Osteocyte (in vitro differentiated cells): ENCODE results near the gene SPATA21. TPM values are rescaled to one million over a fixed set of nuclear protein-coding genes. Genes with fewer than 3 reads are reported as not detected.

ENCODE experiments used
- DNase-seq: peaks from one replicate; pipeline ENCODE4 v3.0.0; 2021; ENCODE audit warnings: mixed read lengths; ENCODE audit not compliant: unreplicated experiment; ENCODE audit errors: extremely low spot score
- H3K27ac Mint-ChIP-seq: one replicate; pipeline ENCODE4 v1.8.0; 2021; ENCODE audit warnings: mild to moderate bottlenecking, mixed read lengths; ENCODE audit not compliant: unreplicated experiment
- H3K27me3 Mint-ChIP-seq: one replicate; pipeline ENCODE4 v1.8.0; 2021; ENCODE audit warnings: mixed read lengths; ENCODE audit not compliant: unreplicated experiment
- H3K36me3 Mint-ChIP-seq: one replicate; pipeline ENCODE4 v1.8.0; 2021; ENCODE audit warnings: mixed read lengths; ENCODE audit not compliant: unreplicated experiment
- H3K4me1 Mint-ChIP-seq: one replicate; pipeline ENCODE4 v1.8.0; 2021; ENCODE audit warnings: mixed read lengths; ENCODE audit not compliant: unreplicated experiment
- H3K4me3 Mint-ChIP-seq: one replicate; pipeline ENCODE4 v1.8.0; 2021; ENCODE audit warnings: mild to moderate bottlenecking, moderate library complexity, mixed read lengths; ENCODE audit not compliant: unreplicated experiment
- H3K9me3 Mint-ChIP-seq: one replicate; pipeline ENCODE4 v1.8.0; 2021; ENCODE audit warnings: mixed read lengths; ENCODE audit not compliant: unreplicated experiment
- CTCF ChIP-seq: fragments of 200-600 bp; sonication (generic); IDR thresholded peaks from 2 replicates; pipeline ENCODE4 v1.5.0; 2021; ENCODE audit warnings: antibody characterized with exemption, mild to moderate bottlenecking, moderate library complexity
- total RNA-seq: library from RNA; stranded (reverse); gene quantifications from 2 replicates; pipeline ENCODE4 v1.2.1, GENCODE V29; 2021

Gene SPATA21
- total RNA-seq, 1 donor from 2014 or later, result not detected

- Mint-ChIP-seq H3K36me3 (no peaks in the 10 kb centered on the region), H3K27me3 (peaks cover 2% of the 10 kb centered on the region), H3K4me3 (no peak overlapping the region), H3K27ac (no peak overlapping the region), H3K4me1 (peaks cover 3% of the 10 kb centered on the region), H3K9me3 (no peaks in the 10 kb centered on the region)
- no peak for TF ChIP-seq CTCF
- no peak for DNase-seq
Observed at GRCh38 chr1:16434501-16434900, 2.7 kb downstream of the SPATA21 start.

- H3K9me3 Mint-ChIP-seq, result no peaks in the 10 kb centered on the region
- no peak overlapping the region for H3K27ac Mint-ChIP-seq
- peaks cover 2% of the 10 kb centered on the region for H3K27me3 Mint-ChIP-seq
- no peak for DNase-seq
- H3K4me1 Mint-ChIP-seq, result peaks cover 3% of the 10 kb centered on the region
- H3K4me3 Mint-ChIP-seq, result no peak overlapping the region
- TF ChIP-seq CTCF, result no peak
- no peaks in the 10 kb centered on the region for H3K36me3 Mint-ChIP-seq
Observed at GRCh38 chr1:16434007-16434406, 3.2 kb downstream of the SPATA21 start.

- DNase-seq, result no peak
Observed at GRCh38 chr1:16433030-16433429, 4.2 kb downstream of the SPATA21 start.

GRCh38 chr1:16430606-16431005 is 6.6 kb downstream of the SPATA21 start:
- no peak for TF ChIP-seq CTCF
- Mint-ChIP-seq H3K36me3 (no peaks in the 10 kb centered on the region), H3K4me1 (peaks cover 3% of the 10 kb centered on the region), H3K27ac (no peak overlapping the region), H3K27me3 (peaks cover 2% of the 10 kb centered on the region), H3K4me3 (no peak overlapping the region), H3K9me3 (no peaks in the 10 kb centered on the region)
- no peak for DNase-seq

More at GRCh38 chr1:16433030-16433429, 4.2 kb downstream of the SPATA21 start:
- Mint-ChIP-seq H3K27me3 (peaks cover 2% of the 10 kb centered on the region), H3K4me1 (peaks cover 3% of the 10 kb centered on the region), H3K4me3 (no peak overlapping the region), H3K27ac (no peak overlapping the region), H3K36me3 (no peaks in the 10 kb centered on the region), H3K9me3 (no peaks in the 10 kb centered on the region)
- no peak for TF ChIP-seq CTCF

- no peak for TF ChIP-seq CTCF
- Mint-ChIP-seq H3K4me3 (no peak overlapping the region), H3K27me3 (peaks cover 6% of the 10 kb centered on the region), H3K27ac (no peak overlapping the region), H3K4me1 (peaks cover 2% of the 10 kb centered on the region), H3K36me3 (no peaks in the 10 kb centered on the region), H3K9me3 (no peaks in the 10 kb centered on the region)
- no peak for DNase-seq
Observed at GRCh38 chr1:16425125-16426025, 11.8 kb downstream of the SPATA21 start.
